ENCODE results near the gene EIF1. TPM values are rescaled to one million over a fixed set of nuclear protein-coding genes. Genes with fewer than 3 reads are reported as not detected.

Gene EIF1
- total RNA-seq: 86.2 and 95.7 TPM in 2 replicates

GRCh38 chr17:41688641-41689496, at the start of gene EIF1:
EIF1 (plus strand) TSS chr17:41688885; CDS start chr17:41689039, 154 bp downstream.

GRCh38 chr17:41711669-41712400, 23.1 kb downstream of the EIF1 start, which contains the start of gene GAST:
GAST (plus strand) TSS chr17:41712331; CDS start chr17:41715437, 3,106 bp downstream.

GRCh38 chr17:41734139-41734948, 45.7 kb downstream of the EIF1 start, which contains the start of gene HAP1:
HAP1 (minus strand) TSS chr17:41734643; CDS start chr17:41734634, 9 bp downstream.

Other genes starting within 250 kb of the EIF1 start
- gene KRT38, start 247.9 kb upstream of the EIF1 start, total RNA-seq: not detected in 2 replicates
- not detected in 2 replicates for gene KRT32, start 221.5 kb upstream of the EIF1 start, total RNA-seq
- gene KRT35, start 207.7 kb upstream of the EIF1 start, total RNA-seq: not detected in 2 replicates
- gene KRT36, start 199.0 kb upstream of the EIF1 start, total RNA-seq: not detected in 2 replicates
- gene KRT13, start 183.3 kb upstream of the EIF1 start, total RNA-seq: not detected in 2 replicates
- 0.45 and 0.67 TPM in 2 replicates for gene KRT15, start 170.0 kb upstream of the EIF1 start, total RNA-seq
- 14.7 and 16.1 TPM in 2 replicates for gene KRT19, start 160.6 kb upstream of the EIF1 start, total RNA-seq
- gene KRT9, start 116.8 kb upstream of the EIF1 start, total RNA-seq: not detected in 2 replicates
- gene KRT14, start 102.0 kb upstream of the EIF1 start, total RNA-seq: not detected in 2 replicates
- gene KRT16, start 76.1 kb upstream of the EIF1 start, total RNA-seq: not detected in 2 replicates
- 0.89 and 3.7 TPM in 2 replicates for gene KRT17, start 64.3 kb upstream of the EIF1 start, total RNA-seq
- gene GAST, start 23.4 kb downstream of the EIF1 start, total RNA-seq: not detected in 2 replicates
- gene HAP1, start 45.8 kb downstream of the EIF1 start, total RNA-seq: under 0.01 TPM in 1 of 2 replicates, not detected in the other
- 31.1 and 32.8 TPM in 2 replicates for gene JUP, start 97.8 kb downstream of the EIF1 start, total RNA-seq
- gene P3H4, start 123.1 kb downstream of the EIF1 start, total RNA-seq: 48.6 and 53.4 TPM in 2 replicates
- gene FKBP10, start 124.1 kb downstream of the EIF1 start, total RNA-seq: 235 and 246 TPM in 2 replicates
- gene NT5C3B, start 147.3 kb downstream of the EIF1 start, total RNA-seq: 58.7 and 65.0 TPM in 2 replicates
- 0.17 TPM in 1 of 2 replicates, not detected in the other for gene KLHL10, start 148.9 kb downstream of the EIF1 start, total RNA-seq
- gene KLHL11, start 176.5 kb downstream of the EIF1 start, total RNA-seq: 10.6 and 11.6 TPM in 2 replicates
- 445 and 520 TPM in 2 replicates for gene ACLY, start 230.1 kb downstream of the EIF1 start, total RNA-seq
- 0.45 and 2.0 TPM in 2 replicates for gene ODAD4, start 241.7 kb downstream of the EIF1 start, total RNA-seq